NCI-H226 (cell line): ENCODE results near the gene AGPAT1.

Source experiments
- DNase-seq: peaks from one replicate; pipeline ENCODE4 v3.0.0-alpha.2; 2015

AGPAT1 gene

GRCh38 chr6:32167761-32168262, 8.1 kb downstream of the AGPAT1 start:
- no peak for DNase-seq

DNA sequence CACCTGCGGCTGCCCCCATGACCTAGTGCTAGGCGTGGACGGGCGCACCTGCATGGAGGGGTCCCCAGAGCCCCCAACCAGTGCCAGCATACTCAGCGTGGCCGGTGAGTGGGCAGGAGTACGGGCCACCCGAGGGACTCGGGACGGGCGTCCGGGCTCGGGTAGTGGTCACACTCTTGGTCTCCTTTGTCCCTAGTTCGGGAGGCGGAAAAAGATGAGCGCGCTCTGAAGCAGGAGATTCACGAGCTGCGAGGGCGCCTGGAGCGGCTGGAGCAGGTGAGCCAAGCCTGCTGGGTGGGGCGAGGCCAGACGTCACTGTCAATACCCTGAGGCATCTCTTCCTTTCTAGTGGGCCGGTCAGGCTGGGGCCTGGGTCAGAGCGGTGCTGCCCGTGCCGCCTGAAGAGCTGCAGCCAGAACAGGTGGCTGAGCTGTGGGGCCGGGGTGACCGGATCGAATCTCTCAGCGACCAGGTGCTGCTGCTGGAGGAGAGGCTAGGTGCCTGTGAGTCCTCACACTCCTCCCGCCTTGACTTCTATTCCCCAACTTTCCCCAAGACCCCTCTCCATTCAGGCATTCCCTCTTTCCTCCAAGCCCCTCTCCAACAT, 8.6 kb downstream of the AGPAT1 start:
- no peak for DNase-seq

DNA sequence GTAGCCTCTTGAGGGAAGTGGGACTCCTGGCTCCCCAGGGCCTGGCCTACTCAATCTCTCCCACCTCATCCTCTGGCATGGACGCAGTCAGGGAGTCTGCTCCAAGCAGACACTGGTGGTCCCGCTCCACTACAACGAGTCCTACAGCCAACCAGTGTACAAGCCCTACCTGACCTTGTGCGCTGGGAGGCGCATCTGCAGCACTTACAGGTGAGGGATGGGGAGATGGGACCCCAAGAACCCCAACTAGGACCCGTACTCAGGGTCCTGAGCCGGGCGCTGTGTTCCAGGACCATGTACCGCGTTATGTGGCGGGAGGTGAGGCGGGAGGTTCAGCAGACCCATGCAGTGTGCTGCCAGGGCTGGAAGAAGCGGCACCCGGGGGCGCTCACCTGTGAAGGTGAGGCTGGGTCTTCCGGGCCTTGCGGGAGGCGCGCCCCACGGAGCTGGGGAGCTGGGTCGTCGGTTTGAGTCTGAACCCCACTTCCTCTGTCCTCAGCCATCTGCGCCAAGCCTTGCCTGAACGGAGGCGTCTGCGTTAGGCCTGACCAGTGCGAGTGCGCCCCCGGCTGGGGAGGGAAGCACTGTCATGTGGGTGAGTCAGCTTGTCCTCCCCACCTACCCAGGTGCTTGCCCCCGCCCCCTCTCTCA, 9.3 kb downstream of the AGPAT1 start:
- DNase-seq = no peak

- DNase-seq = no peak
Observed at GRCh38 chr6:32164295-32164694, 11.6 kb downstream of the AGPAT1 start, which contains the start of gene EGFL8. TSS of gene EGFL8 (plus strand) at chr6:32164595. CDS start at chr6:32166166, 1,571 bp downstream.

DNA sequence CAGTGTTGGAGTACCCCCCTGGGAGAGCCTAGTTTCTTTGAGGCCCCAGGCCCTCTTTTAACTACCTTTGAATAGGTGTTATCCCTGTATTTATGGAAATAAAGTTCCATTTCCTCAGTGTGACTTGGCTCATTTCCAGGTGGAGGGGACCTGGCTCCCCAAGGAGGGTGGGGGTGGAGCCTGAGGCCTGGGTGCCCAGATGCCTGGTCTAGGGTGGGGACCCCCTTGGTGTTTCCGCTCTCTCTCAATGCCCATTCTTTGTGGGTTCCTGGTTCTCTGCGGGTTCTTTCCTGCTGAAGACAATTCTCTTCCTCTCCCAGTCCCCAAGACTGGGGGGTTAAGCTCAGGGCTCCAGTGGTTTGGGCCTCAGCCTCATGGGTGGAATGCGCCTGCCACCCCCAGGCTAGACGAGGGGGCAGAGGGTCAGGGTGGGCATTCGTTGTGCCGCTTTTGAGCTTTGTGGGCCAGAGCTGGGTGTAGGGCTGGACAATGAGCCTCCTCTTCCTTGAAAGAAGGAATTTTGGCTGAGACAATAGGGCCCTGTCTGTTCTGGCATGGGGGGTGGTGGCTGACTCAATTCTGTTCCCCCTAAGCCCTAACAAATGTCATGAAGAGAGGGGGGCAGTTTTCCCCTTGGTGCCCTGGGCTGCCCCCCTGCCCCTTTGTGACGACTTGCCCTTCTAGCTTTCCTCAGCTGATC, 12.2 kb downstream of the AGPAT1 start:
- no peak for DNase-seq

DNA sequence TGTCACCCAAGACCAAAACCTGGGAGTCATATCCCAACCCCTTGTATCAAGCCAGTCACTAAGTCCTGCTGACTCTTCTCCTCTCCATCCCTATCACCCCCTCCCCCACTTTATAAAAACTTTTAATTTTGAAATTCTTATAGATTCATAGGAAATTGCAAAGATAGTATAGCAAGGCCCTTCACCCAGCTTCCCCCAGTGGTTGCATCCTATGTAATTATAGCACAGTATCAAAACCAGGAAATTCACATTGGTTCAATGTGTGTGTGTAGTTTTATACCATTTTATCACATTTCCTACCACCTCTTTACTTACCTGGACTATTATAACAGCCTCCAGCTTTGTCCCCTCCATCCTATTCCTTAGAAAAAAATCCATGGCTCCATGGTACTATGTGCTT, 17.8 kb downstream of the AGPAT1 start:
- DNase-seq = no peak

- DNase-seq = no peak
Observed at GRCh38 chr6:32156891-32157290, 19.0 kb downstream of the AGPAT1 start.

DNA sequence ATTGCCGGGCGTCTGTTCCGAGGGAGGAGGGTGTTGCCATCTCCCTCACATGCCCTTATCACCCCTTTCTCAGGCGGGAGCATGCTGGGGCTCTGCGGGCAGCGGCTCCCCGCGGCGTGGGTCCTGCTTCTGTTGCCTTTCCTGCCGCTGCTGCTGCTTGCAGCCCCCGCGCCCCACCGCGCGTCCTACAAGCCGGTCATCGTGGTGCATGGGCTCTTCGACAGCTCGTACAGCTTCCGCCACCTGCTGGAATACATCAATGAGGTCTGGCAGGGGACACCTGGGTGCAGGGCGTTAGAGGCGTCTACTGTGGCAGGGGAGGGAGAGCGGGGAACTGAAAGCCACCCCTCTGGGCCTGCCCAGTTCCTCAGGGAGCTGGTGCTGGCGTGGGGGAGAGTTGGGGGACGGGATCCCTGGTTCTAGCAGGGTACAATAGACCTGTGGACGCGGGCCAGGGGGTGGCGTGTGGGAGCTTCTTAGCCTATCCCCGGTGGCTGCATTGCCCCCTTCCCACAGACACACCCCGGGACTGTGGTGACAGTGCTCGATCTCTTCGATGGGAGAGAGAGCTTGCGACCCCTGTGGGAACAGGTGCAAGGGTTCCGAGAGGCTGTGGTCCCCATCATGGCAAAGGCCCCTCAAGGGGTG, 21.2 kb downstream of the AGPAT1 start:
- DNase-seq = peak; percentile 48

DNA sequence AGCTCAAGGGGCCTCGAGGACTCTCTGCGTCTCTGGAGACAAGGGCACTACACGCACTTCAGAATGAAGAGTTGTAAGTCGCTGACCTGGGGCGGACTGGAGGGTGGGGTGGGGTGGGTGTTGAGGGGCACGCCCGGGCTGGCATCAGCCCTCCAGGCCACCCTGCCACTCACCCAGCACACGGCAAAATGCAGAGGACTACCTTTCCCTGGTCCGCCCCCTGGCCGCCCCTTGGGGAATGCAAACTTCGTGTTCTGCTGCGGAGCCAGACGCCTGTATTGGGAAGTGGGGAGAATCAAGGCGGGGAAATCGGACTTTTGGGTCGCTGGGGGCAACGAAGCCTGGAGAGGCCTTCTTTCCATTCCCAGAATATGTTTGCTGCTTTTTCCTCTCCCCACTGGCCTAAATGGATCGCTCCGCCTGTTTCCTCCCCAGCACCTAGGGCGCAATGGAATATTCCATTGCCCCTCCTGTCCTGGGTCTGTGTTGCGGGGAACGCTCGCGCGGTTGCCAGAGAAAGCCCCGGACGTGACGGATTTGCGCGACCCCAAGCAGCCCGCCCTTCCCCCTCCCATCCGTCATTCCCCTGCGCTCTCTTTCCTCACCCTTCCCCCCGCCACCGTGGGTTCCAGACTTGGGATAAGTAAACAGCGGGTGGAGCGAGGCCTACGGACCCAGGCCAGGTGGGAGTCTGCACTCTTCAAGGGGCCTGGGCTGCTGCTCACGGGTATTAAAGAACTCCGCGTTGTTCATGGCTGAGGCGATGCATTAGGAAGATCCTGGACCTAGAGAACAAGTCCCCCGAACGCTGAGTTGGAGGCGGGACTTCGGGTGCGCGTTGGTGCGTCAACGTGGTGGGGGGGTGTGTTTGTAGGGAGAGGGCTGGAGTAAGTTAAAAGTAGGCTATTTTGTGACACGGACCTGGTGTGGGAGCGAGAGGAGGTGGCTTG, 22.0 kb downstream of the AGPAT1 start, which contains the start of gene PPT2:
PPT2 (plus strand) TSS at position 578 of the 950 bp plus-strand sequence. CDS start 454 bp downstream, outside the sequence.
- peak; percentile 85 for DNase-seq

DNA sequence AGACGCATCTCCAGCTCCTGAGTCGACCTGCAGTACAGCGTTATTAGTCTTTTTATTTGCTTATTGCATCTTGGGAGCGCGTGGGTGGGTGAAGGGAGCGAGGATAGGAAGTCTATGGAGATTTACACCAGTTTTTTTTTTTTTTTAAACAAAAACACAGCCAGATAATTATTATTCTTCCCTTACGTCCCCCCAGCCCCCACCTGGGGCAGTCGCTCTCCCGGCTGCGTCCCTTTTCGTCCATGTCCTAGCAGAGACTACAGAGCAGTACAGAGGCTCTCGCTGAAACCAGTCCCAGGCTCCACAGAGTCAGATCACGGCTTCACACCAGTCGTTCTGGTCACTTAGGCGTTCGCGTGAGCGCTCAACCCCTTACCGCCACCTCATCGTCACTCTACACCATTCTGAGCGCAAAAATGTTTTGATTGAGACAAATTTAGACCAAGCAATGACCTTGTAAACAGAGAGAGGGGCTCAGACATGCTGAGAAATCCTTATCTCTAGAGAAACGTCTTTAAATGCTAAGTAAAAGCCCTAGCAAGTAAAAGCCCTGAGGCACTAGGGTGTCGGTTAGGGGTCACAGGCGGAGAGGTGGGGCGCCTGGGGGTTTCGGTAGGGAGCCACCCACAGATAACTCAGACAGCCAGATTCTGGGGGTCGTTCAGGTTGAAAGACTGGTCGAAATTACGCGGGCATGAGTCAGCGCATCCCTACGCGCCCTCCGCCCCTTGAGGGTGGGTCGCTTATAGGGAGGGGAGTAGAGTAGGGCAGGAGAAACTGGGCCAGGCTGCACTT, 22.9 kb downstream of the AGPAT1 start:
- DNase-seq = no peak

DNA sequence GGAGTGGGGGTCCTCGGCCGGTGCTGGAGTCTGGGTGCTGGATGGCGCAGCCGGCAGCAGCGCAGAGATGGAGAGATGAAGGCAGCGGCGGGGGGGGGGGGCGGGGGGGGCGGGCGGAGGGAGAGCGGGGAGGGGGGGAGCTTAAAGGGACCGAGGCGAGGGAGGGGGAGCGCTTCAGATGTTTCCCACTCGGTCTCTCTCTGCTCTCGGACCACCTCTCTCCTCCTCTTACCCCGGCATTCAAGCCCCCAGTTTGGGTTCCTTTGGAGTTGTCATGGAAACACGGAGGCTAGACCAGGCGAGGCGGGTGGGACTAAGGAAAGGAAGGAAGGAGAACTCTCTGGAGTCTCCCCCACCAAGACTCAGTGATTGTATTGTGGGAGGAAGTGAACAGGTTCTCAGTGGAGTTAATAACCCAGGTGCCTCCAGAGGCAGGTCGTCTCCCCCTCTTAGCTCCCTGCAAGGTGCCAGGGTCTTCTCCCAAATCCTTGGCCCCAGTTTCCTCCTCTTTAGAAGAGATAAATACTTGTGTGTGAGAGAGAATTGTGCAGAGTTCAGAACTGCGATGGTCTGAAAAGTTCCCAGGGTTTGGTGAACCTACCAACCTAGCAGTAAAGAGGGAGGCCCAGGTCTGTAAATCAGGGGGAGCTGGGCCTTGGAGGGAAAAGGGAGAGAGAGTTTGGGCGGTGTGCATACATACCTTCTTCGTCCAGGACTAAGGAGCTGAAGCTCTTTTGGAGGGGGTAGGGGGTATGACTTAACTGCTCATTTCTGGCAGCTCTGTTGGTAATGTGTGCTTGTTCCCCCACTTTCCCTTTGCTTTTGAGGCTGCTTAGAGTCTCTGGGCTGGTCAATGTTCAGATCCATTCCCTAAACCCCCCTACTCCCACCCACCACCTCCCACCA, 23.8 kb downstream of the AGPAT1 start, which contains the start of gene PRRT1:
PRRT1 (minus strand) TSS at position 77 of the 906 bp plus-strand sequence. CDS start 112 bp downstream, outside the sequence.
- no peak for DNase-seq

GRCh38 chr6:32151181-32151862, 24.6 kb downstream of the AGPAT1 start:
- DNase-seq = no peak

- DNase-seq = no peak
Observed at GRCh38 chr6:32149932-32150870, 25.7 kb downstream of the AGPAT1 start.

DNA sequence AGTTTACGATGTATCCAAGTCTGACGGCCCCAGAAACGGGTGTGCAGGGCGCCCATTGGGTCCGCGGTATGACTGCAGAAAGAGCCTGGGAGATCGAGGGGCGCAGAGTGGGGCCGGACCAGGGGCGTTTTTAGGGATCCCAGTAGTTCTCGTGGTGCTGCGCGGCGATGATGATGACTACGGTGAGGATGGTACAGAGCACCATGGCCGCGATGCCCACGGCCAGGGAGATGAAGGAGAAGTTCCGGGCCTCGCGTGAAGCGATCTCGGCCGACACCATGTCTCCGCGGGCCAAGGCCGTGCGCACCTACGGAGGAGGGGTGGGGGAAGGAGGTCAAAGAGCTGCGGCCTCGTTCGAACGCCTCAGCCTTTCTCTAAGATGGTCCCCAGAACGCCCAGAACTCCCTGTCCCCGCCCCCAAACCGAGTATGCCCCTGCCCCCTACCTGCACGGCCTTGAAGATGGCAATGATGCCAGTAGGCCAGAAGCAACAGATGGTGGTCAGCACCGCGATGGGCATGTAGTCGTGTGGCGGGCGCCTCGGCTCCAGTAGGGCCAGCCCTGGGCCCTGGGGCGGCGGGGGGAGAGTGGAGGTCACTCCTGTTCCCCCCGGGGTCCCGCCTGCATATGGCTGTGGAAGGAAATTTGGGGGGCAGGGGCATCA, 26.7 kb downstream of the AGPAT1 start:
- no peak for DNase-seq

- no peak for DNase-seq
Observed at GRCh38 chr6:32148289-32149091, 27.4 kb downstream of the AGPAT1 start.

- DNase-seq = no peak
Observed at GRCh38 chr6:32147401-32148132, 28.3 kb downstream of the AGPAT1 start.
